H1 (cell line): ENCODE results near the gene CROCC2. TPM values are rescaled to one million over a fixed set of nuclear protein-coding genes. Genes with fewer than 3 reads are reported as not detected.
A peak's percentile ranks its signal among the peaks of the same experiment; 100 is the strongest.

Source experiments
- CTCF ChIA-PET: fragments of 300-600 bp; sonication (Branson Sonifier 250); formaldehyde crosslinking; loops from one replicate; lab custom pipeline; 2021; ENCODE audit not compliant: partially characterized antibody; lab: Charles Lee
- POLR2A ChIA-PET: fragments of 300-600 bp; sonication (Branson Sonifier 250); formaldehyde crosslinking; loops from one replicate; lab custom pipeline; 2021; ENCODE audit warnings: inconsistent platforms; ENCODE audit not compliant: partially characterized antibody; lab: Charles Lee
- DNase-seq, 2 experiments: peaks; one replicate each; pipeline versions ENCODE4 v3.0.0 to v3.0.0-alpha.2; 2010 to 2022; ENCODE audit warnings: low spot score in 2 of 2, low read depth in 1 of 2, mixed read lengths in 1 of 2
- FAIRE-seq: peaks from 2 replicates; lab custom pipeline; 2011; peaks lifted over from hg19 to GRCh38; lab: Jason Lieb, UNC
- H2AFZ ChIP-seq: 2 replicates; pipeline ENCODE4 v1.8.1; 2012; ENCODE audit warnings: low read length, inconsistent platforms
- H2AK5ac ChIP-seq: 2 replicates; pipeline ENCODE4 v1.6.1; 2013; ENCODE audit warnings: low read depth, low read length
- H2BK120ac ChIP-seq: replicated peaks from 2 replicates; pipeline ENCODE3; 2013; ENCODE audit warnings: low read depth, low read length, inconsistent platforms
- H2BK12ac ChIP-seq: 2 replicates; pipeline ENCODE4 v1.6.1; 2013; ENCODE audit warnings: low read depth, low read length
- H2BK15ac ChIP-seq: 2 replicates; pipeline ENCODE4 v1.6.1; 2013; ENCODE audit warnings: low read length
- H2BK20ac ChIP-seq: 2 replicates; pipeline ENCODE4 v1.6.1; 2013; ENCODE audit warnings: low read length
- H2BK5ac ChIP-seq: 2 replicates; pipeline ENCODE4 v1.6.1; 2013; ENCODE audit warnings: low read depth, low read length
- H3K14ac ChIP-seq: 2 replicates; pipeline ENCODE4 v1.6.1; 2013; ENCODE audit warnings: inconsistent platforms; ENCODE audit not compliant: insufficient read length
- H3K18ac ChIP-seq: 2 replicates; pipeline ENCODE4 v1.6.1; 2013; ENCODE audit warnings: low read length; ENCODE audit errors: extremely low read depth
- H3K23ac ChIP-seq: 2 replicates; pipeline ENCODE4 v1.6.1; 2013; ENCODE audit warnings: inconsistent platforms; ENCODE audit not compliant: insufficient read length
- H3K23me2 ChIP-seq: 2 replicates; pipeline ENCODE4 v1.6.1; 2013; ENCODE audit warnings: low read depth, low read length
- H3K27ac ChIP-seq: 2 replicates; pipeline ENCODE4 v1.6.1; 2011; ENCODE audit warnings: low read depth, low read length, inconsistent platforms
- H3K27me3 ChIP-seq, 4 experiments: replicated peaks in 1 of 4; 1 replicate in 1 of 4; 2 replicates in 3 of 4; pipeline versions ENCODE4 v1.6.1 to v1.8.1; 2011 to 2013; ENCODE audit warnings: low read length in 3 of 4, mild to moderate bottlenecking in 3 of 4, inconsistent platforms in 2 of 4, mixed read lengths in 2 of 4, moderate library complexity in 1 of 4; ENCODE audit not compliant: control insufficient read depth in 3 of 4, insufficient read depth in 3 of 4; ENCODE audit errors: extremely low read depth in 1 of 4
- H3K36me3 ChIP-seq, 4 experiments: 2 replicates each; pipeline versions ENCODE4 v1.6.1 to v1.8.1; 2011 to 2013; ENCODE audit warnings: mild to moderate bottlenecking in 4 of 4, low read length in 3 of 4, moderate library complexity in 2 of 4, control low read depth in 1 of 4, inconsistent platforms in 1 of 4; ENCODE audit not compliant: insufficient read depth in 4 of 4, control insufficient read depth in 2 of 4
- H3K4ac ChIP-seq: replicated peaks from 2 replicates; pipeline ENCODE3; 2013; ENCODE audit warnings: low read length, low read depth, mixed read lengths, inconsistent platforms; ENCODE audit not compliant: insufficient read length
- H3K4me1 ChIP-seq, 4 experiments: replicated peaks in 1 of 4; 1 replicate in 1 of 4; 2 replicates in 3 of 4; pipeline versions ENCODE4 v1.6.1 to v1.8.1; 2011 to 2013; ENCODE audit warnings: low read length in 3 of 4, inconsistent platforms in 2 of 4, mixed read lengths in 1 of 4; ENCODE audit not compliant: insufficient read depth in 4 of 4, control insufficient read depth in 3 of 4
- H3K4me2 ChIP-seq, 2 experiments: 2 replicates each; pipeline versions ENCODE4 v1.6.1 to v1.8.1; 2011 to 2013; ENCODE audit warnings: low read depth in 2 of 2, low read length in 2 of 2, control low read depth in 1 of 2, inconsistent platforms in 1 of 2, mild to moderate bottlenecking in 1 of 2; ENCODE audit not compliant: insufficient read depth in 1 of 2
- H3K4me3 ChIP-seq, 4 experiments: fragments of 200-600, 300-600 bp in 1 of 4; sonication (generic), shearing (Covaris generic), sonication (Bioruptor Twin) in 1 of 4; 2 replicates each; pipeline versions ENCODE4 v1.5.1 to v1.8.1; 2011 to 2016; ENCODE audit warnings: low read length in 4 of 4, low read depth in 3 of 4, control low read depth in 2 of 4, inconsistent platforms in 2 of 4, mild to moderate bottlenecking in 2 of 4, mixed read lengths in 1 of 4, moderate library complexity in 1 of 4; ENCODE audit not compliant: insufficient read depth in 2 of 4; ENCODE audit errors: extremely low read depth in 1 of 4
- H3K56ac ChIP-seq: replicated peaks from 2 replicates; pipeline ENCODE3; 2013; ENCODE audit warnings: low read depth, mild to moderate bottlenecking, mixed read lengths, low read length, inconsistent platforms; ENCODE audit not compliant: insufficient read length
- H3K79me1 ChIP-seq: 2 replicates; pipeline ENCODE4 v1.6.1; 2013; ENCODE audit warnings: low read depth, low read length, control low read depth
- H3K79me2 ChIP-seq, 2 experiments: 2 replicates each; pipeline versions ENCODE4 v1.6.1 to v1.8.1; 2012 to 2013; ENCODE audit warnings: low read length in 2 of 2, mild to moderate bottlenecking in 2 of 2, inconsistent platforms in 1 of 2; ENCODE audit not compliant: insufficient read depth in 2 of 2, control insufficient read depth in 1 of 2
- H3K9ac ChIP-seq, 4 experiments: replicated peaks in 1 of 4; 1 replicate in 1 of 4; 2 replicates in 3 of 4; pipeline versions ENCODE4 v1.6.1 to v1.8.1; 2011 to 2013; ENCODE audit warnings: low read depth in 3 of 4, low read length in 3 of 4, control low read depth in 2 of 4, mild to moderate bottlenecking in 2 of 4, moderate library complexity in 2 of 4, inconsistent platforms in 1 of 4; ENCODE audit errors: extremely low read depth in 1 of 4
- H3K9me3 ChIP-seq, 2 experiments: 2 replicates each; pipeline versions ENCODE4 v1.6.1 to v1.8.1; 2012 to 2013; ENCODE audit warnings: mild to moderate bottlenecking in 2 of 2, moderate library complexity in 2 of 2, control low read depth in 1 of 2, inconsistent platforms in 1 of 2, low read depth in 1 of 2, low read length in 1 of 2, mixed read lengths in 1 of 2; ENCODE audit not compliant: insufficient read depth in 2 of 2
- H4K20me1 ChIP-seq, 2 experiments: replicated peaks in 1 of 2; 2 replicates each; pipeline versions ENCODE3 to v1.8.1; 2011 to 2013; ENCODE audit warnings: inconsistent platforms in 2 of 2, low read length in 2 of 2, mild to moderate bottlenecking in 1 of 2; ENCODE audit not compliant: insufficient read depth in 2 of 2, control insufficient read depth in 1 of 2
- H4K5ac ChIP-seq: 2 replicates; pipeline ENCODE4 v1.6.1; 2013; ENCODE audit warnings: low read length, low read depth, mixed read lengths, inconsistent platforms; ENCODE audit not compliant: insufficient read length
- H4K8ac ChIP-seq: 2 replicates; pipeline ENCODE4 v1.8.0; 2013; ENCODE audit warnings: mild to moderate bottlenecking, moderate library complexity, low read length, inconsistent platforms; ENCODE audit not compliant: insufficient read depth; ENCODE audit errors: extremely low read depth
- H4K91ac ChIP-seq: replicated peaks from 2 replicates; pipeline ENCODE3; 2013; ENCODE audit warnings: low read length, mixed read lengths, inconsistent platforms; ENCODE audit not compliant: insufficient read length
- ATF3 ChIP-seq: IDR thresholded peaks from 2 replicates; pipeline ENCODE4 v1.6.1; 2011; ENCODE audit warnings: low read depth, mild to moderate bottlenecking, low read length; ENCODE audit not compliant: insufficient read depth
- E2F6 ChIP-seq: IDR thresholded peaks from 2 replicates; pipeline ENCODE4 v1.6.1; 2012; ENCODE audit warnings: inconsistent platforms
- FOSL1 ChIP-seq: IDR thresholded peaks from 2 replicates; pipeline ENCODE4 v1.6.1; 2011; ENCODE audit warnings: mild to moderate bottlenecking, low read depth, low read length, moderate library complexity; ENCODE audit not compliant: insufficient read depth
- HDAC2 ChIP-seq, 2 experiments: fragments of 300-600 bp in 1 of 2; sonication (generic) in 1 of 2; IDR thresholded peaks; 2 replicates each; pipeline ENCODE4 v1.6.1; 2011 to 2012; ENCODE audit warnings: low read depth in 2 of 2, low read length in 2 of 2, mild to moderate bottlenecking in 2 of 2, moderate library complexity in 2 of 2, borderline replicate concordance in 1 of 2, inconsistent platforms in 1 of 2
- HDAC6 ChIP-seq: IDR thresholded peaks from one replicate; pipeline ENCODE4 v1.7.1; 2012; ENCODE audit warnings: low read depth, mild to moderate bottlenecking, inconsistent platforms, low read length, moderate library complexity
- KDM4A ChIP-seq: IDR thresholded peaks from one replicate; pipeline ENCODE4 v1.7.1; 2012; ENCODE audit warnings: low read depth, mild to moderate bottlenecking, moderate library complexity, low read length, inconsistent platforms; ENCODE audit not compliant: severe bottlenecking
- KDM5A ChIP-seq: fragments of 200-600 bp; IDR thresholded peaks from 2 replicates; pipeline ENCODE4 v1.7.1; 2012; ENCODE audit warnings: mild to moderate bottlenecking, low read length, inconsistent platforms, mixed read lengths
- RFX5 ChIP-seq: IDR thresholded peaks from 2 replicates; pipeline ENCODE4 v1.6.1; 2011; ENCODE audit warnings: low read depth, low read length, improper control_type of control experiment, borderline replicate concordance
- SIN3A ChIP-seq, 2 experiments: IDR thresholded peaks in 1 of 2; conservative IDR thresholded peaks in 1 of 2; 2 replicates each; pipeline ENCODE4 v1.6.1; 2011 to 2012; ENCODE audit warnings: low read length in 2 of 2, improper control_type of control experiment in 1 of 2, low read depth in 1 of 2, mild to moderate bottlenecking in 1 of 2
- SP4 ChIP-seq: IDR thresholded peaks from 2 replicates; pipeline ENCODE4 v1.6.1; 2012; ENCODE audit warnings: low read length, inconsistent platforms
- WGBS, 2 experiments: shearing (Covaris generic) in 1 of 2; methylation state at CpG; one replicate each; pipeline versions ENCODE4 v1.1.6 to v1.1.7; 2013 to 2015; ENCODE audit warnings: low lambda C conversion rate in 2 of 2, mixed read lengths in 2 of 2, inconsistent platforms in 1 of 2, low coverage in 1 of 2, missing lambda C conversion rate in 1 of 2; ENCODE audit not compliant: insufficient replicate concordance in 2 of 2, insufficient coverage in 1 of 2, insufficient read length in 1 of 2; ENCODE audit errors: extremely low coverage in 1 of 2, missing lambda C conversion rate in 1 of 2; 5-methylcytosine and 5-hydroxymethylcytosine counted together
- polyA plus RNA-seq, 7 experiments: library from polyadenylated mRNA; depleted of rRNA in 3 of 7; stranded (reverse) in 5 of 7; unstranded in 2 of 7; fragments of >200 nt in 5 of 7; fragments of 200-250 nt in 2 of 7; gene quantifications; 1 replicate in 5 of 7; 2 replicates in 1 of 7; 4 replicates in 1 of 7; pipeline versions ENCODE4 v1.2.1 to v1.2.3, GENCODE V29; 2011 to 2013; ENCODE audit warnings: missing spikeins in 2 of 7, mixed read lengths in 2 of 7
- total RNA-seq: library from RNA; stranded (reverse); fragmentation: NEBNext Ultra II Directional; extraction: Animal tissue kit (Norgen Biotek cat#: 25700); gene quantifications from 2 replicates; pipeline ENCODE4 v1.2.1, GENCODE V29; 2021

Gene CROCC2
- total and polyA plus RNA-seq, 2 of the 8 experiments (the other 6 are each of a cell fraction or from before 2014, with no cell fraction given) = not detected

- Histone ChIP-seq H3K14ac (no peak overlapping the region), H3K9ac (no peak overlapping the region), H2BK12ac (0 out of 2 replicates have a peak overlapping the region, but pooled peaks have one; percentile 9), H3K27ac (no peak overlapping the region), H2AFZ (no peak overlapping the region), H3K9me3 (no peaks in the 10 kb centered on the region), H3K27me3 (no peaks in the 10 kb centered on the region), H3K18ac (no peak overlapping the region; the same call in 1 of the 2 replicates), H3K79me1 (no peaks in the 10 kb centered on the region), H4K91ac (no peak overlapping the region), H3K4ac (no peak overlapping the region), H4K8ac (no peak overlapping the region; the same call in 1 of the 2 replicates), H3K79me2 (no peaks in the 10 kb centered on the region), H3K4me3 (no peak overlapping the region), H3K23ac (no peak overlapping the region), H2BK15ac (no peak overlapping the region), H2BK120ac (no peak overlapping the region), H4K5ac (no peak overlapping the region), H3K23me2 (peaks cover 8% of the 10 kb centered on the region; the same call in 1 of the 2 replicates), H2AK5ac (no peak overlapping the region), H3K56ac (no peak overlapping the region), H3K4me2 (no peak overlapping the region), H2BK20ac (no peak overlapping the region), H3K4me1 (peaks cover 0 to 17% (median 7%) of the 10 kb centered on the region in 4 experiments; a peak in 5 of 7 replicates), H2BK5ac (no peak overlapping the region), H3K36me3 (no peaks in the 10 kb centered on the region), H4K20me1 (peaks cover 0 to 10% of the 10 kb centered on the region in 2 experiments)
- CTCF ChIA-PET = interaction anchor here (0.5 to 1.6 kb wide), 9 partner anchors 8 to 332 kb away, joined by 3 to 5 read pairs (median 3); no protein-coding TSS in a partner anchor
- no peak for FAIRE-seq
- whole genome bisulfite sequencing, 2 experiments = 92% methylated on average over 19 of the region's 32 CpGs; no CpG with 5 or more reads in 1 of the 2 experiments
- POLR2A ChIA-PET = interaction anchor here (0.9 kb wide), 1 partner anchor 42 kb away, joined by 3 read pairs; no protein-coding TSS in a partner anchor
- peak in 1 of 2 experiments; percentile 45 for DNase-seq
- no peak for TF ChIP-seq SP4
- TF ChIP-seq SIN3A (conservative IDR thresholded peaks at IDR 0.05 in 1 of 2, IDR thresholded peaks at IDR 0.05 in 1 of 2; ENCODE audit: low read depth in 1 of 2, low read length in 2 of 2) = no peak
- TF ChIP-seq ATF3 = no peak
- TF ChIP-seq FOSL1 = no peak
- TF ChIP-seq RFX5 = no peak
- TF ChIP-seq E2F6 = no peak
- TF ChIP-seq KDM5A = no peak
- no peak for TF ChIP-seq HDAC2 (IDR thresholded peaks at IDR 0.05; ENCODE audit: borderline replicate concordance in 1 of 2, low read depth in 2 of 2, low read length in 2 of 2)
- TF ChIP-seq KDM4A = no peak
- TF ChIP-seq HDAC6 = no peak
Observed at GRCh38 chr2:240956935-240957655, 51.0 kb downstream of the CROCC2 start.
